ENCODE measurements around the gene OR2T6.
"Not testable (repeated sequence)": the region's sequence is repeated elsewhere in the genome, so short reads cannot be mapped to it uniquely, and the experiment has no call there.

The OR2T6 gene

DNA sequence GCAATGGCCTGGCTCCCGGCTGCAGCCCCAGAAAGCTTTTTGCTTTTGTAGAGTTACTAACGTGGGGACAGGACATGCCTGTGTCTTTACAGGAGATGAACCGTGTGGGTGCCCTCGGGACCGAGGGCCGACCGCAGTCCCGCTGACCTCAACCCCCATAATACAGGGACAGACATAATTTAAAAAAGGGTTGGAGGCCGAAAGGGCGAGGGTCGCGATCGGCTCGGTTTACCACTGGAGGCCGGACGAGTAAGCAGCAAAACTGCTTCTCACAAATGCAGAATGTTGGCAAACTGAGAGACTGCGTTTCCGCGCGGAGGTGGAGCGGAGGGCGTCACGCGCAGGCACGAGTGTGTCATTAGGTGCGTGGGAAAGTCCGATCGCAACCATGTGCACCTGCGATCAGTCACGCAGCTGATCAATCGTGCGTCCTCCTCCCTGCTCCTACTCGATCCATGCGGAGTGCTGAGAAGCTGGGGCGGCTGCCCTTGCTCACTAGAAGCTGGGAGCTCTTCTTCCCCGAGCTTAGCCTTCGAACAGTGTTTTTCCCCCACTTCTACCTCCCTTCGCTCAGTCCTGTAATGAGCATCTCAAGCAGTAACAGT lies 58.4 kb downstream of the OR2T6 start:
- DNase-seq (ENCODE audit: low spot score), result not testable (repeated sequence)

DNA sequence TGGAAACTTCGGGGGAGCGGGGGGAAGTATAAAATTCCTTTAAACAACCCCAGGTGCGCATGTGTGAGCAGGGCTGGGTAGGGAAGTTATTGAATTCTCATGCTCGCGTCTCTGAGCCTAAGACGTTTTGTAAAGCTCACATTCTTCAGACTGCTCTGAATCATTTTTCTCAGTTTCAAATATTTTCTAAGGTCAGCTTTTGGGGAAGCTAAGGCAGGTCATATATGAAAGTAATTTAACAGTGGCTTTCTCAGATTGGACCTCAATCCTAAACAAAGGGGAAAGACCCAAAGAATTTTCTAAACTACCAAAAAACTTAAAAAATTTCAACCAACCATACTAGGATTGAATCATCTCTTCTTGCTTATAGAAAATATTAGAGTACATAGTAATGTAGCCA lies 59.4 kb downstream of the OR2T6 start:
- DNase-seq (ENCODE audit: low spot score), result not testable (repeated sequence)

DNA sequence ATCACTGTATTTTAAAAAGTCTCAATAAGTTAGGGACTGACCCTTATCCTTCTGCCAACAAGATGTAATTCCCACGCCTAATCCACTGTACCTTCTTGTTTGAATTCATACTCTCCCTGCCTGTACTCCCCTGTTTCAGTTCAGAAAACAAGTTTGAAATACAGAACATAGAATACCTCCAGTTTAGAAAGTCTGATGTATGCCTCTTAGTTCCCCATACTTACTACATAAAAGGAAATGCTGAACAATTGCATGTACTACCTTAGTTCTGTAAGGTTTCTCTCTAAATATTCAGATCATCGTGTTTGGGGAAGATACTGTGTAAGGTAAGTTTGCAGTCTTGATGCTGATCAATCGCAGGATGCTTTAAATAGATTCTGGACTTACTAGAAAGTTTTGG lies 60.8 kb downstream of the OR2T6 start:
- DNase-seq (ENCODE audit: low spot score), result not testable (repeated sequence)

DNA sequence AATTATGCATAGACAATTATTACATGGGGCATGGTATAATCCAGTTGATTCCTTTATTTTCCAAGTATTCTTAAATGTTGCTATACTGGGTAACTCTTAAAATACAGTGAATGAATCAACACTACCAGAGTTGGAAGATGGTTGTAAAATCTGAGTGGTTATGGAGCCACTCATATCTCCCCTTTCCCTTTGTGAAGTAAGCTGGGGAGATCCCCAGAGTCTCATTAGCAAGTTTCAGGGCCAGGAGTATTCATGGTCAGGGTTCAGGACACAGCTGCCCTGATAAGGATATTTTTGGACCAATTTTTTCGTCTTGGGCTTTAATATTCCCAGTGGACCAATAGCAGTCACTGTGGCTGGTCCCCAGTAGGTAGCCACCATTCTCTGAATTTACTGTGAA lies 63.1 kb downstream of the OR2T6 start:
- not testable (repeated sequence) for DNase-seq (ENCODE audit: low spot score)

DNA sequence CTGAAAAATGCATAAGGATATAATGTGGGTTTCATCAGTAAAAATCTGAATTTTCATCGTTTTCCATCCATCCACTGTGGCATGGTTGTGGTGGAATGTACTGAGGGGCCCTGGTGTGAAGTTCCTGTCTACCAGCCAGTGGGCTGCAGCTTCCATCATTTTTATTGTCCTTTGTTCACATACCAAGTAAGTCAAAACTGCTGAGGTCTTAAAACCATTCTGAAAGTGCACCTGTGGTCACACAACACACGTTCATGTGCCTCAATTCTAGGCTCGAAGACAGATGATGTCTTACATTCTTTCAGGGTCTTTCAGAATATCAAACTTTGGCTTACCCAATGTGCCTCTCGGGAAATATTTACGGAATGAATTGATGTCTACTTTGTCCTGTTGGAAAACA lies 63.7 kb downstream of the OR2T6 start:
- DNase-seq (ENCODE audit: low spot score), result not testable (repeated sequence)
